H1 (cell line): Measurements from ENCODE around the gene PLD2. TPM values are rescaled to one million over a fixed set of nuclear protein-coding genes. Genes with fewer than 3 reads are reported as not detected.

Experiments
- CTCF ChIA-PET: fragments of 300-600 bp; sonication (Branson Sonifier 250); formaldehyde crosslinking; loops from one replicate; lab custom pipeline; 2021; ENCODE audit not compliant: partially characterized antibody; lab: Charles Lee
- POLR2A ChIA-PET: fragments of 300-600 bp; sonication (Branson Sonifier 250); formaldehyde crosslinking; loops from one replicate; lab custom pipeline; 2021; ENCODE audit warnings: inconsistent platforms; ENCODE audit not compliant: partially characterized antibody; lab: Charles Lee
- DNase-seq, 2 experiments: peaks; one replicate each; pipeline versions ENCODE4 v3.0.0 to v3.0.0-alpha.2; 2010 to 2022; ENCODE audit warnings: low spot score in 2 of 2, low read depth in 1 of 2, mixed read lengths in 1 of 2
- FAIRE-seq: peaks from 2 replicates; lab custom pipeline; 2011; peaks lifted over from hg19 to GRCh38; lab: Jason Lieb, UNC
- H2AFZ ChIP-seq: 2 replicates; pipeline ENCODE4 v1.8.1; 2012; ENCODE audit warnings: low read length, inconsistent platforms
- H2AK5ac ChIP-seq: 2 replicates; pipeline ENCODE4 v1.6.1; 2013; ENCODE audit warnings: low read depth, low read length
- H2BK120ac ChIP-seq: replicated peaks from 2 replicates; pipeline ENCODE3; 2013; ENCODE audit warnings: low read depth, low read length, inconsistent platforms
- H2BK12ac ChIP-seq: 2 replicates; pipeline ENCODE4 v1.6.1; 2013; ENCODE audit warnings: low read depth, low read length
- H2BK15ac ChIP-seq: 2 replicates; pipeline ENCODE4 v1.6.1; 2013; ENCODE audit warnings: low read length
- H2BK20ac ChIP-seq: 2 replicates; pipeline ENCODE4 v1.6.1; 2013; ENCODE audit warnings: low read length
- H2BK5ac ChIP-seq: 2 replicates; pipeline ENCODE4 v1.6.1; 2013; ENCODE audit warnings: low read depth, low read length
- H3K14ac ChIP-seq: 2 replicates; pipeline ENCODE4 v1.6.1; 2013; ENCODE audit warnings: inconsistent platforms; ENCODE audit not compliant: insufficient read length
- H3K18ac ChIP-seq: 2 replicates; pipeline ENCODE4 v1.6.1; 2013; ENCODE audit warnings: low read length; ENCODE audit errors: extremely low read depth
- H3K23ac ChIP-seq: 2 replicates; pipeline ENCODE4 v1.6.1; 2013; ENCODE audit warnings: inconsistent platforms; ENCODE audit not compliant: insufficient read length
- H3K23me2 ChIP-seq: 2 replicates; pipeline ENCODE4 v1.6.1; 2013; ENCODE audit warnings: low read depth, low read length
- H3K27ac ChIP-seq: 2 replicates; pipeline ENCODE4 v1.6.1; 2011; ENCODE audit warnings: low read depth, low read length, inconsistent platforms
- H3K27me3 ChIP-seq, 4 experiments: replicated peaks in 1 of 4; 1 replicate in 1 of 4; 2 replicates in 3 of 4; pipeline versions ENCODE4 v1.6.1 to v1.8.1; 2011 to 2013; ENCODE audit warnings: low read length in 3 of 4, mild to moderate bottlenecking in 3 of 4, inconsistent platforms in 2 of 4, mixed read lengths in 2 of 4, moderate library complexity in 1 of 4; ENCODE audit not compliant: control insufficient read depth in 3 of 4, insufficient read depth in 3 of 4; ENCODE audit errors: extremely low read depth in 1 of 4
- H3K36me3 ChIP-seq, 4 experiments: 2 replicates each; pipeline versions ENCODE4 v1.6.1 to v1.8.1; 2011 to 2013; ENCODE audit warnings: mild to moderate bottlenecking in 4 of 4, low read length in 3 of 4, moderate library complexity in 2 of 4, control low read depth in 1 of 4, inconsistent platforms in 1 of 4; ENCODE audit not compliant: insufficient read depth in 4 of 4, control insufficient read depth in 2 of 4
- H3K4ac ChIP-seq: replicated peaks from 2 replicates; pipeline ENCODE3; 2013; ENCODE audit warnings: low read length, low read depth, mixed read lengths, inconsistent platforms; ENCODE audit not compliant: insufficient read length
- H3K4me1 ChIP-seq, 4 experiments: replicated peaks in 1 of 4; 1 replicate in 1 of 4; 2 replicates in 3 of 4; pipeline versions ENCODE4 v1.6.1 to v1.8.1; 2011 to 2013; ENCODE audit warnings: low read length in 3 of 4, inconsistent platforms in 2 of 4, mixed read lengths in 1 of 4; ENCODE audit not compliant: insufficient read depth in 4 of 4, control insufficient read depth in 3 of 4
- H3K4me2 ChIP-seq, 2 experiments: 2 replicates each; pipeline versions ENCODE4 v1.6.1 to v1.8.1; 2011 to 2013; ENCODE audit warnings: low read depth in 2 of 2, low read length in 2 of 2, control low read depth in 1 of 2, inconsistent platforms in 1 of 2, mild to moderate bottlenecking in 1 of 2; ENCODE audit not compliant: insufficient read depth in 1 of 2
- H3K4me3 ChIP-seq, 4 experiments: fragments of 200-600, 300-600 bp in 1 of 4; sonication (generic), shearing (Covaris generic), sonication (Bioruptor Twin) in 1 of 4; 2 replicates each; pipeline versions ENCODE4 v1.5.1 to v1.8.1; 2011 to 2016; ENCODE audit warnings: low read length in 4 of 4, low read depth in 3 of 4, control low read depth in 2 of 4, inconsistent platforms in 2 of 4, mild to moderate bottlenecking in 2 of 4, mixed read lengths in 1 of 4, moderate library complexity in 1 of 4; ENCODE audit not compliant: insufficient read depth in 2 of 4; ENCODE audit errors: extremely low read depth in 1 of 4
- H3K56ac ChIP-seq: replicated peaks from 2 replicates; pipeline ENCODE3; 2013; ENCODE audit warnings: low read depth, mild to moderate bottlenecking, mixed read lengths, low read length, inconsistent platforms; ENCODE audit not compliant: insufficient read length
- H3K79me1 ChIP-seq: 2 replicates; pipeline ENCODE4 v1.6.1; 2013; ENCODE audit warnings: low read depth, low read length, control low read depth
- H3K79me2 ChIP-seq, 2 experiments: 2 replicates each; pipeline versions ENCODE4 v1.6.1 to v1.8.1; 2012 to 2013; ENCODE audit warnings: low read length in 2 of 2, mild to moderate bottlenecking in 2 of 2, inconsistent platforms in 1 of 2; ENCODE audit not compliant: insufficient read depth in 2 of 2, control insufficient read depth in 1 of 2
- H3K9ac ChIP-seq, 4 experiments: replicated peaks in 1 of 4; 1 replicate in 1 of 4; 2 replicates in 3 of 4; pipeline versions ENCODE4 v1.6.1 to v1.8.1; 2011 to 2013; ENCODE audit warnings: low read depth in 3 of 4, low read length in 3 of 4, control low read depth in 2 of 4, mild to moderate bottlenecking in 2 of 4, moderate library complexity in 2 of 4, inconsistent platforms in 1 of 4; ENCODE audit errors: extremely low read depth in 1 of 4
- H3K9me3 ChIP-seq, 2 experiments: 2 replicates each; pipeline versions ENCODE4 v1.6.1 to v1.8.1; 2012 to 2013; ENCODE audit warnings: mild to moderate bottlenecking in 2 of 2, moderate library complexity in 2 of 2, control low read depth in 1 of 2, inconsistent platforms in 1 of 2, low read depth in 1 of 2, low read length in 1 of 2, mixed read lengths in 1 of 2; ENCODE audit not compliant: insufficient read depth in 2 of 2
- H4K20me1 ChIP-seq, 2 experiments: replicated peaks in 1 of 2; 2 replicates each; pipeline versions ENCODE3 to v1.8.1; 2011 to 2013; ENCODE audit warnings: inconsistent platforms in 2 of 2, low read length in 2 of 2, mild to moderate bottlenecking in 1 of 2; ENCODE audit not compliant: insufficient read depth in 2 of 2, control insufficient read depth in 1 of 2
- H4K5ac ChIP-seq: 2 replicates; pipeline ENCODE4 v1.6.1; 2013; ENCODE audit warnings: low read length, low read depth, mixed read lengths, inconsistent platforms; ENCODE audit not compliant: insufficient read length
- H4K8ac ChIP-seq: 2 replicates; pipeline ENCODE4 v1.8.0; 2013; ENCODE audit warnings: mild to moderate bottlenecking, moderate library complexity, low read length, inconsistent platforms; ENCODE audit not compliant: insufficient read depth; ENCODE audit errors: extremely low read depth
- H4K91ac ChIP-seq: replicated peaks from 2 replicates; pipeline ENCODE3; 2013; ENCODE audit warnings: low read length, mixed read lengths, inconsistent platforms; ENCODE audit not compliant: insufficient read length
- BACH1 ChIP-seq: IDR thresholded peaks from 2 replicates; pipeline ENCODE4 v1.6.1; 2012; ENCODE audit warnings: low read length, improper control_type of control experiment
- CREB1 ChIP-seq: IDR thresholded peaks from 2 replicates; pipeline ENCODE4 v1.6.1; 2012; ENCODE audit warnings: inconsistent platforms
- NRF1 ChIP-seq: IDR thresholded peaks from 2 replicates; pipeline ENCODE4 v1.6.1; 2011; ENCODE audit warnings: mild to moderate bottlenecking, low read depth, low read length, improper control_type of control experiment
- PHF8 ChIP-seq: fragments of 200-600 bp; sonication (generic); conservative IDR thresholded peaks from 2 replicates; pipeline ENCODE4 v1.7.1; 2012; ENCODE audit warnings: low read depth, mild to moderate bottlenecking, inconsistent platforms, low read length, moderate library complexity
- WGBS, 2 experiments: shearing (Covaris generic) in 1 of 2; methylation state at CpG; one replicate each; pipeline versions ENCODE4 v1.1.6 to v1.1.7; 2013 to 2015; ENCODE audit warnings: low lambda C conversion rate in 2 of 2, mixed read lengths in 2 of 2, inconsistent platforms in 1 of 2, low coverage in 1 of 2, missing lambda C conversion rate in 1 of 2; ENCODE audit not compliant: insufficient replicate concordance in 2 of 2, insufficient coverage in 1 of 2, insufficient read length in 1 of 2; ENCODE audit errors: extremely low coverage in 1 of 2, missing lambda C conversion rate in 1 of 2; 5-methylcytosine and 5-hydroxymethylcytosine counted together
- polyA plus RNA-seq, 7 experiments: library from polyadenylated mRNA; depleted of rRNA in 3 of 7; stranded (reverse) in 5 of 7; unstranded in 2 of 7; fragments of >200 nt in 5 of 7; fragments of 200-250 nt in 2 of 7; gene quantifications; 1 replicate in 5 of 7; 2 replicates in 1 of 7; 4 replicates in 1 of 7; pipeline versions ENCODE4 v1.2.1 to v1.2.3, GENCODE V29; 2011 to 2013; ENCODE audit warnings: missing spikeins in 2 of 7, mixed read lengths in 2 of 7
- total RNA-seq: library from RNA; stranded (reverse); fragmentation: NEBNext Ultra II Directional; extraction: Animal tissue kit (Norgen Biotek cat#: 25700); gene quantifications from 2 replicates; pipeline ENCODE4 v1.2.1, GENCODE V29; 2021

PLD2 gene
- total and polyA plus RNA-seq, 2 of the 8 experiments (the other 6 are each of a cell fraction or from before 2014, with no cell fraction given) = 44.3 to 48.4 TPM

GRCh38 chr17:4839965-4840892, 33.3 kb downstream of the PLD2 start:
- WGBS, 2 experiments = 92% methylated on average over 8 of the region's 8 CpGs; no CpG with 5 or more reads in 1 of the 2 experiments
- Histone ChIP-seq H2BK20ac (no peak overlapping the region), H3K36me3 (peaks cover 0 to 7% (median under 1%) of the 10 kb centered on the region in 4 experiments; a peak in 1 of 8 replicates), H3K9ac (no peak overlapping the region), H2AFZ (no peak overlapping the region), H3K4me1 (peaks cover 0 to 4% (median 1%) of the 10 kb centered on the region in 4 experiments; a peak in 1 of 7 replicates), H4K20me1 (peaks cover 0 to 6% of the 10 kb centered on the region in 2 experiments), H2BK15ac (no peak overlapping the region; the same call in 1 of the 2 replicates), H3K4ac (no peak overlapping the region), H3K79me1 (peaks cover 13% of the 10 kb centered on the region), H3K4me2 (no peak overlapping the region), H4K5ac (no peak overlapping the region), H3K4me3 (no peak overlapping the region), H3K79me2 (peaks cover 0 to 79% of the 10 kb centered on the region in 2 experiments; a peak in 3 of 4 replicates), H3K27me3 (no peaks in the 10 kb centered on the region), H3K18ac (no peak overlapping the region), H3K9me3 (no peaks in the 10 kb centered on the region), H3K56ac (no peak overlapping the region), H2AK5ac (no peak overlapping the region), H3K23ac (no peak overlapping the region), H2BK5ac (no peak overlapping the region), H3K27ac (no peak overlapping the region), H4K91ac (no peak overlapping the region), H4K8ac (no peak overlapping the region), H3K14ac (no peak overlapping the region), H2BK120ac (no peak overlapping the region), H3K23me2 (no peaks in the 10 kb centered on the region), H2BK12ac (no peak overlapping the region)
- TF ChIP-seq BACH1 (no peak), CREB1 (no peak), NRF1 (no peak), PHF8 (no peak)
- ChIA-PET POLR2A (interaction anchor here (0.6 to 1.1 kb wide), 4 partner anchors 10 to 23 kb away, joined by 3 read pairs; no protein-coding TSS in a partner anchor), CTCF (interaction anchor here (1.2 to 1.4 kb wide), 2 partner anchors 17 to 41 kb away, joined by 4 to 5 read pairs; no protein-coding TSS in a partner anchor)
- FAIRE-seq (no peak), DNase-seq (no peak)
